BE2C (cell line): ENCODE measurements around the gene DNAJC8.

Experiments
- DNase-seq: peaks from one replicate; pipeline ENCODE4 v3.0.0-alpha.2; 2020
- H3K27me3 ChIP-seq: fragments of 250-450 bp; sonication (Bioruptor Pico); 2 replicates; pipeline ENCODE4 v1.5.1; 2020; ENCODE audit warnings: mild to moderate bottlenecking
- H3K36me3 ChIP-seq: fragments of 250-450 bp; sonication (Bioruptor Pico); 2 replicates; pipeline ENCODE4 v1.5.1; 2020; ENCODE audit warnings: mild to moderate bottlenecking
- H3K4me1 ChIP-seq: fragments of 250-450 bp; sonication (Bioruptor Pico); 2 replicates; pipeline ENCODE4 v1.5.1; 2020
- H3K4me3 ChIP-seq: 2 replicates; pipeline ENCODE4 v1.5.1; 2011; ENCODE audit warnings: low read depth, low read length
- H3K9me3 ChIP-seq: fragments of 250-450 bp; sonication (Bioruptor Pico); 2 replicates; pipeline ENCODE4 v1.5.1; 2020
- TF ChIP-seq, protein P1 (sequence below): IDR thresholded peaks from 2 replicates; pipeline ENCODE4 v1.5.1; 2012; ENCODE audit warnings: mild to moderate bottlenecking, low read depth, low read length

The DNAJC8 gene

DNA sequence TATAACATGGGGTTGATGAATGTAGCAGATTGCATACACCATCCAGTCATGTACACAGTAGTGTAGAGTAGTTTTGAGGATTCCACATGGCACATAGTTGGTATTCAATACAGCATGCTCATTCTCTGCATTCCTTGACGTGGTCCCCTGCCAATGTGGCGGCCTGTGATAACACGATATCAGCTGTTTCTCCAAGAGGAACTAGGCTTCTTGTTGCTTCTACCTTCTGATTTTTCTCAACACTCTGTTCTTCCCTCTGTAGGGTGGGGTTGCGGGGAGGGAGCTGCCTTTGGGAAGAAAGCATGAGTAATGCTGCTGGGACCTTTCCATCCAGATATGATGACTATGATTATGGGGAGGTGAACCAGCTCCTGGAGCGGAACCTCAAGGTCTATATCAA, 45.9 kb upstream of the DNAJC8 start:
- no peak for DNase-seq
- H3K9me3 ChIP-seq = no peaks in the 10 kb centered on the region
- no peaks in the 10 kb centered on the region for H3K27me3 ChIP-seq
- no peak overlapping the region for H3K4me3 ChIP-seq
- no peaks in the 10 kb centered on the region for H3K4me1 ChIP-seq
- TF ChIP-seq, protein P1, sequence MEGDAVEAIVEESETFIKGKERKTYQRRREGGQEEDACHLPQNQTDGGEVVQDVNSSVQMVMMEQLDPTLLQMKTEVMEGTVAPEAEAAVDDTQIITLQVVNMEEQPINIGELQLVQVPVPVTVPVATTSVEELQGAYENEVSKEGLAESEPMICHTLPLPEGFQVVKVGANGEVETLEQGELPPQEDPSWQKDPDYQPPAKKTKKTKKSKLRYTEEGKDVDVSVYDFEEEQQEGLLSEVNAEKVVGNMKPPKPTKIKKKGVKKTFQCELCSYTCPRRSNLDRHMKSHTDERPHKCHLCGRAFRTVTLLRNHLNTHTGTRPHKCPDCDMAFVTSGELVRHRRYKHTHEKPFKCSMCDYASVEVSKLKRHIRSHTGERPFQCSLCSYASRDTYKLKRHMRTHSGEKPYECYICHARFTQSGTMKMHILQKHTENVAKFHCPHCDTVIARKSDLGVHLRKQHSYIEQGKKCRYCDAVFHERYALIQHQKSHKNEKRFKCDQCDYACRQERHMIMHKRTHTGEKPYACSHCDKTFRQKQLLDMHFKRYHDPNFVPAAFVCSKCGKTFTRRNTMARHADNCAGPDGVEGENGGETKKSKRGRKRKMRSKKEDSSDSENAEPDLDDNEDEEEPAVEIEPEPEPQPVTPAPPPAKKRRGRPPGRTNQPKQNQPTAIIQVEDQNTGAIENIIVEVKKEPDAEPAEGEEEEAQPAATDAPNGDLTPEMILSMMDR = no peak
- no peaks in the 10 kb centered on the region for H3K36me3 ChIP-seq

DNA sequence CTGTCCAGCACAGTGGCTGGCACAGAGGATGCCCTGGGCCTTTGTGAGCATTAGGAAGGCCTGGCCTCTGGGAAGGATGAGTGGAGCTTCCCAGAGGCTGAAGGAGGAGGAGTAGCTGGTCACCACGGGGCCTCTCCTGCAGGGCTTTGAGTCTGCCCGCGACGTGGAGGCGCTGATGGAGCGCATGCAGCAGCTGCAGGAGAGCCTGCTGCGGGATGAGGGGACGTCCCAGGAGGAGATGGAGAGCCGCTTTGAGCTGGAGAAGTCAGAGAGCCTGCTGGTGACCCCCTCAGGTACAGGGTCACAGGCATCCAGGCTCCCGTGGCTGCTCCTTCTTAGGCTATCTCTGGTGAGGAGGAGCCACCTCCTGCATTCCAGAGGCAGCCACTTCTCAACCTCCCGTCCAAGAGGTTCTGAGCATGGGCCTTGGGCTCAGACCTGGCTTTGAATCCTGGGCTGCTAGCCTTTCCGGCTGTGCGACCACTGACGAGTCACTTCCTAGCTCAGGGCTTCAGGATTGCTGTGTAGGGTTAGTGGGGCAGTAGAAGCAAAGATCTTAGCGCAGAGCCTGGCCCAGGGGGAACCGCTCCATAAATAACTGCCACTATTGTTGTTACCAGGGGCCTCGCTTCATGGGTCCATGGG, 40.5 kb upstream of the DNAJC8 start:
- H3K4me3 ChIP-seq = no peak overlapping the region
- TF ChIP-seq, protein P1 = no peak
- no peak for DNase-seq
- H3K9me3 ChIP-seq = no peaks in the 10 kb centered on the region
- H3K36me3 ChIP-seq = peaks cover 5% of the 10 kb centered on the region
- H3K4me1 ChIP-seq = no peaks in the 10 kb centered on the region
- H3K27me3 ChIP-seq = no peaks in the 10 kb centered on the region

DNA sequence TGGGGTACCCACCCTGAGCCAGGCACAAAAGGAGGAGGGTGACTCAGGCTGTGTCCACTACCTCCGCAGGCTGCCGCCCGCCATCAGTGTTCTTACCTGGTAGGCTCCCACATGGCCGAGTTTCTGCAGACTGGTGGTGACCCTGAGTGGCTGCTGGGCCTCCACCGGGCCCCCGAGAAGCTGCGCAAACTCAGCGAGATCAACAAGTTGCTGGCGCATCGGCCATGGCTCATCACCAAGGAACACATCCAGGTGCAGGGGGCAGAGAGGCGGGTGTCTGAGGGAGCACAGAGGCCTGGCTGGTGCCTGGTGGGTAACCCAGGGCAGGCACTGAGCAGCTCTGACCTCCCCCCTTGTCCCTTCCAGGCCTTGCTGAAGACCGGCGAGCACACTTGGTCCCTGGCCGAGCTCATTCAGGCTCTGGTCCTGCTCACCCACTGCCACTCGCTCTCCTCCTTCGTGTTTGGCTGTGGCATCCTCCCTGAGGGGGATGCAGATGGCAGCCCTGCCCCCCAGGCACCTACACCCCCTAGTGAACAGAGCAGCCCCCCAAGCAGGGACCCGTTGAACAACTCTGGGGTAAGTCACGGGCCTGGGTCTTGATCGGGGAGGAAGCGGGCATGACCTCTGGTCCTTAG, 39.5 kb upstream of the DNAJC8 start:
- H3K4me1 ChIP-seq = no peaks in the 10 kb centered on the region
- no peaks in the 10 kb centered on the region for H3K9me3 ChIP-seq
- no peak overlapping the region for H3K4me3 ChIP-seq
- H3K36me3 ChIP-seq = peaks cover 5% of the 10 kb centered on the region
- no peaks in the 10 kb centered on the region for H3K27me3 ChIP-seq
- TF ChIP-seq, protein P1 = no peak
- DNase-seq = no peak

DNA sequence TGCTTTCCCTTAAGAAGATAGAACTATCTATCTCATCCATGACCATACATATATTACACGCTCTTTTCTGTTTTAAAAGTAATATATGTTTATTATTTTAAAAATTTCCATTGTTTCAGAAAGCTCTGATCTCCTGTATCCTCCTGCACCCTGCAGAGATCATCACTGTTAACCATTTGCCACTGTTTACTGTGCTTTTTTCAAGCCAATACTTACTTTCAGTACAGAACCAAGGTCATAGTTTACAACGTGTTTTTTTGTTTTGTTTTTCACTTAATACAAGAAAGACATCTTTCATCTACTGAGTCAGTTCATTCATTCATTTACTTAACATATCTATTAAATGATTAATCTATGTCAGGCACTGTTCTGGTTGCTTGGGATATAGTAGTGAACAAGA, 36.7 kb upstream of the DNAJC8 start:
- H3K4me1 ChIP-seq = no peaks in the 10 kb centered on the region
- H3K9me3 ChIP-seq = no peaks in the 10 kb centered on the region
- H3K27me3 ChIP-seq = no peaks in the 10 kb centered on the region
- DNase-seq = no peak
- TF ChIP-seq, protein P1 = no peak
- H3K4me3 ChIP-seq = no peak overlapping the region
- H3K36me3 ChIP-seq = peaks cover 5% of the 10 kb centered on the region

DNA sequence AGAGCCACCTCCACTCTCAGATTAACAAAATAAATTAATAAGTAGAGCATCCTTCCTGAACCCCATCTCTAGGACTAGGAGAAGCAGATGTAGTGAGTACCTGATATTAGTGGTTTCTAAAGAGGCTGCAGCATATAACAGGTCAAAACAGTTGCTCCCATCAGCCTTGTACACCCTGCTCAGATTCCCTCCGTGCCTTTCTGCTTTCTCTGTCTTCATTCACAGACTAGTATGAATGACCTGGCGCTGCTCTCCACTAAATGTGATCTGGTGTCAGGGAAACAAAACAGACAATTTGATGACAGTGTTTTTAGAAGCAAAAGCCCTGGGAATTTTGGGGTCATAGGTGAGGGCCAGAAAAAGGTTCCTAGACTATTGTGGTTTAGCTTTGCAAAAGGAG, 34.8 kb upstream of the DNAJC8 start:
- Histone ChIP-seq H3K27me3 (no peaks in the 10 kb centered on the region), H3K4me3 (no peak overlapping the region), H3K36me3 (peaks cover under 1% of the 10 kb centered on the region), H3K4me1 (no peaks in the 10 kb centered on the region), H3K9me3 (no peaks in the 10 kb centered on the region)
- no peak for DNase-seq
- TF ChIP-seq, protein P1 = no peak

DNA sequence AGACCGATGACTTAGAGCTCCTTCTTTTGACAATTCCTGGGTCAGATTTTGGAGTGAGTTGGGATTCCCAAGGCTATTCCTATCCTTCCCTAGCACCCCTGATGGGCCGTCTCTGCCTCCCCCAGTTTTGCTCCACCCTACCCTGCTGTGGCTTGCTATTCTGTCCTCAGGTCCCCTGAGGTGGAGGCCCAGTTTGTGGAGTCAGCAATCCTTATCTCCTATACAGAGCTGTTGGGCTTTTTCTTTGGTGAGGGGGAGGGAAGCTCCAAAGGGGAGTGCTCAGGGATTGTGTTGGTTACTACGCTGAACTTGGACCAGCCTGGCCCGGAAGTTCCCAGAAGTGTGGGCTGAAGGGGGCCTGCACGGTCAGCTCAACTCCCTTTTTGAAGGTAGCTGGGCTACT, 34.1 kb upstream of the DNAJC8 start:
- Histone ChIP-seq H3K4me3 (no peak overlapping the region), H3K27me3 (no peaks in the 10 kb centered on the region), H3K9me3 (no peaks in the 10 kb centered on the region), H3K4me1 (no peaks in the 10 kb centered on the region), H3K36me3 (no peaks in the 10 kb centered on the region)
- DNase-seq = no peak
- TF ChIP-seq, protein P1 = no peak
